Measurements from ENCODE around the gene LRRC45. TPM values are rescaled to one million over a fixed set of nuclear protein-coding genes. Genes with fewer than 3 reads are reported as not detected.
A peak's percentile ranks its signal among the peaks of the same experiment; 100 is the strongest.

The LRRC45 gene
- total RNA-seq, 1 experiment from 2014 or later: 35.2 TPM

DNA sequence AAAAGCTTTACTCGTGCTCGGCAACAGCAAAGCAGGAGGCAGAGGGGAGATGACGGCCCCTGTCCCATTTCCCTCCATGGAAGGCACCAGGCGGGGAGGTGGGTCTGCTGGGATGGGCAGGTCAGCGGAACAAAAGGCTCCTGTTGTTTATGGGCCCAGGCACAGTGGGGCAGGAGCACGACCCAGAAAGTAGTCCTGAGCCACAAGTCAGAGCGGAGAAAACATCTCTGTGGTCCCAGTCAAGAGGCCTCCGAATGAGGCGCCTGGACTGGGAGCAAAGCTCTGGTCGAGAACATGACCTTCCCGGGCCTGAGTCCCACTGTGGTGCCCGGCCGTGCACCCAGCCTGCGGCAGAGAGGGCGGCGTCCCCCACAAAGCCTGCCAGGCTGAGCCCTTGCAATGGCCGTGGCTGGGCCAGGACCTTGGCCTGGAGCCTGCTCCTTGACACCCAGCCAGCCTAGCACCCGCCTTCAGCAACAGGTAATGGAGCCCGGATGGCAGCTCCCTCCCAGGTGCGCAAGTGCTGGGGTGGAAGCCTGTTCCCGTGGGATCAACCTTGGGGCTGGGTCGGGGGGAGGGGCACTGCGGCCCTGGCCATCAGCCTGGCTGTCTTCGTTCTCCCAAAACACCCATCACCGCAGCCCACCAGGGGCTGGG is 24.9 kb downstream of the LRRC45 start:
- Histone ChIP-seq H3K27me3 (replicated peaks) (no peaks in the 10 kb centered on the region), H3K4me3 (no peak overlapping the region), H3K27ac (no peak overlapping the region), H3K9me3 (replicated peaks) (no peaks in the 10 kb centered on the region), H3K36me3 (peaks cover 49% of the 10 kb centered on the region), H3K4me1 (replicated peaks) (peaks cover 20% of the 10 kb centered on the region)
- no peak for DNase-seq (ENCODE audit: low read depth in 1 of 2, low spot score in 2 of 2)

DNA sequence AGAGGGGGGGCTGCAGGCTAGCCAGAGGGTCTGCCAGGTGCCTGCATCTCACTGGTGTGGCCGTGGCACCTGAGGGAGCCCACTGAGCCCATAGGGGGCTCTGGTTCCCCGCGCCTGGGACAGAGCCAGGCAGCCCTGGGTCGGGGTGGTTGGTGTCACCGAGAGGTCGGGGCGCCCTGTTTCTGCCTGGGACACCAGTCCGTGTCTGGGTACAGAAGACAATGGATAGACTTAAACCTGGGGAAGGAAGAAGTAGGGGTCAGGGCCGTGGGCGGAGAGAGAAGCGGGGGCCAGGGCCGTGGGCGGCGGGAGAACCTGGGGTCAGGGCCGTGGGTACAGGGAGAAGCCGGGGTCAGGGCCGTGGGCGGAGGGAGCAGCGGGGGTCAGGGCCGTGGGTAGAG is 25.5 kb downstream of the LRRC45 start:
- no peak for DNase-seq (ENCODE audit: low read depth in 1 of 2, low spot score in 2 of 2)
- H3K27ac ChIP-seq: no peak overlapping the region
- H3K9me3 ChIP-seq (replicated peaks): no peaks in the 10 kb centered on the region
- H3K4me3 ChIP-seq: no peak overlapping the region
- peaks cover 54% of the 10 kb centered on the region for H3K36me3 ChIP-seq
- H3K4me1 ChIP-seq (replicated peaks): peaks cover 25% of the 10 kb centered on the region
- no peaks in the 10 kb centered on the region for H3K27me3 ChIP-seq (replicated peaks)

DNA sequence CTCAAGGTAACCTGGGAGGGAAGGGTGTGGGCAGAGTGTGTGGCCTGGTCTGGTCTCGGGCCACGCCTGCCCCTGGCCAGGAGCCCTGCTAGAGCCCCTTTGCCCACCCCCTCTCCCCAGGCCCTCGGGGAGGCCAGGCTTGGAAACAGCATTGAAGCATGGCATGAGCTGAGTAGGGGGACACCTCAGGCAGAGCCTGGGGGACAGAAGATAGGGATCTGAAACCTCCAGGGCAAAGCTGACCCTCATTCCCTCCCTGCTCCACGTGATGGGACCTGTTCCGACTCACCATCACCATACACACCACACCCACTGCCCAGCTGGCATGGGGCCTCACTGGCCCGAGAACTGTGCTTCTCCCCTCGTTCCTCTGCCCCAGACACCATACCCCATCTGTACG is 26.0 kb downstream of the LRRC45 start:
- DNase-seq (ENCODE audit: low read depth in 1 of 2, low spot score in 2 of 2): no peak
- Histone ChIP-seq H3K27me3 (replicated peaks) (no peaks in the 10 kb centered on the region), H3K9me3 (replicated peaks) (no peaks in the 10 kb centered on the region), H3K4me3 (no peak overlapping the region), H3K4me1 (replicated peaks) (peaks cover 28% of the 10 kb centered on the region), H3K27ac (no peak overlapping the region), H3K36me3 (peaks cover 60% of the 10 kb centered on the region)

DNA sequence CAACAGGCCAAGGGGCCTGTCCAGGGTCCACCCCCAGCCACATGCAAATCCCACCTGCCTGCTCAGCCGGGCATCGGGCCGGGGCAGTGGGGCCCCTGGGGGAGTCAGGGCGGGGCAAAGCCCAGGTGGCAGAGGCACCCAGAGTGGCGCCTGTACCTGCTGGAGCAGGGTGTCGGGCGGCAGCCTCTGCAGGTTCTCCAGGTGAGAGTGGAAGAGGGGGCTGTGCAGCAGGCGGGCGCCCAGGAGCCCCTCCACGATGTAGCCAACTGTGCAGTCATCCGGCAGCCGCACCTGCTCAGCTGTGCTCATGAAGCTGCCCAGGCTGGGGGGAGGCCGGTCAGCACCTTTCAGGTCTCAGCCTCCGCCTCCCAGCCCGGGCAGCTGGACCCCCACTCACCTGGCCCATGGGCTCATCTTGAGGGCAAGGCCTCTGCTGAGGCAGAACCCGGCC is 26.4 kb downstream of the LRRC45 start:
- peaks cover 64% of the 10 kb centered on the region for H3K36me3 ChIP-seq
- H3K4me1 ChIP-seq (replicated peaks): peaks cover 28% of the 10 kb centered on the region
- DNase-seq (ENCODE audit: low read depth in 1 of 2, low spot score in 2 of 2): no peak
- H3K4me3 ChIP-seq: no peak overlapping the region; the same call in 1 of the 2 replicates
- H3K27me3 ChIP-seq (replicated peaks): no peaks in the 10 kb centered on the region
- H3K9me3 ChIP-seq (replicated peaks): no peaks in the 10 kb centered on the region
- no peak overlapping the region for H3K27ac ChIP-seq

DNA sequence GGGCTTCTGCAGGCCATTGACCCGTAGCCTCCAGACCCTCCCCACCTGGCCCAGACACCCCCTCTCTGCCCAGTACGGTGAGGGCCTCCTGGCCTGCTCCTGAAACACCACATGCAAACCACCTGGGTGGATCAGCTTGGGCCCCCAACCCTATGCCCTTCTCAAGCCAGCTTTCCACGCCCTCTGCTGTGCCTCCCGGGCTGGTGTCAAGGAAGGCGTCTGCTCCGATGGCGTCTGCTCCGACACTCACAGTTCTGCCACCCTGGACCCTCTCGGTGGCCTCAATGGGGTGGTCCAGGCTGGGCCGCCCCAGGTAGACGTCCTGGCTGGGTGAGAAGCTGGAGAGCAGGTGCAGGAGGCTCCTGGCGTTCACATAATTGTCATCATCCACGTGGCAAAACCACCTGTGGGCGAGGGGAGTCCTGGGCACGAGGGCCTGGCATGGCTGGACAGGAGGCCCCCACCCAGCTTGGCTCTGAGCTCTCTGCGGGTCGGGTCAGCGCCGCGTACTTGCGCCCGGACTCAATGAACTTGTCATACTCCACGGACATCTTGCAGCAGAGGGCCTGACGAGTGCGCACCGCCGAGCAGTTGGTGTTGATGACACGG is 27.2 kb downstream of the LRRC45 start:
- Histone ChIP-seq H3K4me1 (replicated peaks) (peaks cover 28% of the 10 kb centered on the region), H3K27ac (no peak overlapping the region), H3K4me3 (peak overlapping the region; percentile 100), H3K27me3 (replicated peaks) (no peaks in the 10 kb centered on the region), H3K9me3 (replicated peaks) (no peaks in the 10 kb centered on the region), H3K36me3 (peaks cover 71% of the 10 kb centered on the region)
- DNase-seq (ENCODE audit: low read depth in 1 of 2, low spot score in 2 of 2): no peak

DNA sequence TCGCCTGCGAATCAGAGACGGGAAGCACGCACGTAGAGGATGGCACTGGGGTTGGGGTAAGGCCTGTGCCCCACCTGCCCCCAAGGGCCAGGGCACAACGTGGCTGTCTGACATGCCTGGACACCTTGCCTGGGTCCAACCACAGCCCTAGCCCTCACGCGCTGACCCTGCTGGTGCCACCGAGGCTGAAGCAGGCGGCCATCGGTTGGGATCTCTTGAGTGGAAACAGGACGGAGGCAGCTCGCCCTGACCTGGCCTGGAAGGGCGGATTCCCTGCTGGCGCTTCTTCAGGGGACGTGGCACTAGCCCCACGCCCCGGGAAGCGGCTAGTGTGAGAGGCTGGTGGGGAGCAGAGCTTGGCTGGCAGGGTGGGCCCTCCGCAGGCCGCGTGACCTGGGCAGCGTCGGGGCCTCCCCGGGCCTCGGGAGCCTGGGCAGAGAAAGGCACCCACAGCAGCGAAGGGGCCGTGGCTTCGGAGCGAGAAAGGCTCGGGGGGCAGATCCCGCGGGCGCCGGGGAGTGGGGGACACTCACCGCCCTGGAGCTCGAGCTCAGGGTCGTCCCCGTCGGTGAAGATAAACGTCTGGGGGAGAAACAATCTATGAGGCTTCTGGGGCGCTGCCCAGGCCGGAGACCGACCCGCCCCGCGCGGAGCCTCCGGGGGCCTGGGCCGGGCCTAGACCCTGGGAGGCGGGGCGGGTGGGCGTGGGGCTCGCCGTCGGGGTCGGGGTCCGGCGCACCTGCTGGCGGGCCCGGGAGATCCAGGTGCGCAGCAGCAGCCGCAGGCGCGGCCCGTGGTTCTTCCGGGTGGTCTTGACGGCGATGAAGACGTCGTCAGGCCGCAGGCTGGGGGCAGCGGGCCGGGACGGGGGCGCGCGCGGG is 27.9 kb downstream of the LRRC45 start:
- Histone ChIP-seq H3K4me1 (replicated peaks) (peaks cover 28% of the 10 kb centered on the region), H3K36me3 (peaks cover 77% of the 10 kb centered on the region), H3K27me3 (replicated peaks) (no peaks in the 10 kb centered on the region), H3K4me3 (peak overlapping the region; percentile 100), H3K9me3 (replicated peaks) (no peaks in the 10 kb centered on the region), H3K27ac (no peak overlapping the region)
- DNase-seq (ENCODE audit: low read depth in 1 of 2, low spot score in 2 of 2): no peak

DNA sequence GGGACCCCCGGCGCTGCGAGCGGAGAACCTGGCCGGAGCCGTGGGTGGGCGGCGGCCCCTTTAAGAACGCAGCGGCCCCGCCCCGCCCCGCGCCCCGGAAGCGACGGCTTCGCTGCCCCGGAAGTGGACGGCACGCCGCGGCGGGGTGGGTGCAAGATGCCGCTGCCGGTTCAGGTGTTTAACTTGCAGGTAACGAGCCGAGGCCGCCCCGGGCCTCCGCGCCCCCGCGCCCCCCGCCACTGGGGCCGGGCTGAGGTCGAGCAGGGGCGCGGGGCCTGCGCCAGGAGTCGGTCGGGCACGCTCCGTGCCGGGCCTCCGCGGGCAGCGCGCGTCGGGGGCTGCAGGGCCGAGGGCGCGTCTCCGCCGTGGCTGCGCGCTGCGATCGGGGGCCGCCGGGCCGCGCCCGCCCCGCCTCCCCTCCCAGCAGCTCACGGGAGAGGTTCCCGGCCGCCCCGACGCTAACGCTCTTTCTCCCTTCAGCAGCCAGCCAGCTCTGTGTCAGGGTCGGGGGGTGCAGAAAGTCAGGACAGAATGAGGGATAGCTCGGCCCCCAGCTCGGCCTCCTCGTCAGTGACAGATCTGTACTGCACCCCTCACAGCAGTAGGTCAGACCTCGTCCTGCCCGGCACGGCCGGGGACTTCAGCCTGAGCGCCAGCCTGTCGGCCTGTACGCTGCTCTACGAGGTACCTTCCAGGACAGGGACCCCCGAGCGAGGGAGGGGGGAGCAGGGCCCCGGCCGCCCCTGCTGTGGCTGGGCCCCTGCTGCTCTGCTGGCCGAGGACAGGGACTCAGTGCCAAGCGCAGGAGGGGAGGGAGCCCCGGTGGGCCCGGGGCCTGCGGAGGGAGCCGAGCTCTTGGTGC is 28.9 kb downstream of the LRRC45 start, which contains the start of the genes GPS1 and RFNG:
Gene GPS1, plus strand, starts transcription at position 123 of the 862 bp plus-strand sequence. Its CDS starts 34 bp downstream, at position 157.
Gene RFNG, minus strand, starts transcription at position 36 of the 862 bp plus-strand sequence. CDS start 45 bp downstream, outside the sequence.
- H3K9me3 ChIP-seq (replicated peaks): no peaks in the 10 kb centered on the region
- H3K36me3 ChIP-seq: peaks cover 87% of the 10 kb centered on the region
- H3K27me3 ChIP-seq (replicated peaks): no peaks in the 10 kb centered on the region
- peak within 1 kb of the TSS; percentile 100 for H3K4me3 ChIP-seq
- no peak for DNase-seq (ENCODE audit: low read depth in 1 of 2, low spot score in 2 of 2)
- peaks cover 28% of the 10 kb centered on the region for H3K4me1 ChIP-seq (replicated peaks)
- no peak within 1 kb of the TSS for H3K27ac ChIP-seq

DNA sequence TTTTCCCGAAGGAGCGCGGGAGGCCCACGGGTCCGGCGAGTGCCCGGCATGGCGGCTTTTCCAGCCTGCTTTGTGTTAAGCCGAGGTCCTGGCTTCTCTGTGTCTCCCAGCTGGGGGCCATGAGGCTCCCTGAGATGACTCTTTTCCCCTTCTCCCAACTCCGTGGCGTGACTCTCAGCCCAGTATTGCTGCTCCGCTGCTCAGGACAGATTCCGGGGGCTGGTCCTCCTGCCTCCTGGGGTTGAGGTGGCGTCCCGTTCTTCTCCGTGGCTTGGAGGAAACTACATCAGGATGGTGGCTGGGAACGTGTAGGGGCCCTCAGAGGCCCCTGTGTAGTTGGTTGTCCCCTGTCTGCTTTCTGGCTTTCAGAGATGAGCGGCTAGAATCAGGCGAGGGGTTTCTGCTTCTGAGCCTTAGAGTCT is 29.5 kb downstream of the LRRC45 start:
- Histone ChIP-seq H3K27me3 (replicated peaks) (no peaks in the 10 kb centered on the region), H3K4me1 (replicated peaks) (peaks cover 28% of the 10 kb centered on the region), H3K9me3 (replicated peaks) (no peaks in the 10 kb centered on the region), H3K27ac (no peak overlapping the region), H3K36me3 (peaks cover 87% of the 10 kb centered on the region), H3K4me3 (peak overlapping the region; percentile 100)
- no peak for DNase-seq (ENCODE audit: low read depth in 1 of 2, low spot score in 2 of 2)

DNA sequence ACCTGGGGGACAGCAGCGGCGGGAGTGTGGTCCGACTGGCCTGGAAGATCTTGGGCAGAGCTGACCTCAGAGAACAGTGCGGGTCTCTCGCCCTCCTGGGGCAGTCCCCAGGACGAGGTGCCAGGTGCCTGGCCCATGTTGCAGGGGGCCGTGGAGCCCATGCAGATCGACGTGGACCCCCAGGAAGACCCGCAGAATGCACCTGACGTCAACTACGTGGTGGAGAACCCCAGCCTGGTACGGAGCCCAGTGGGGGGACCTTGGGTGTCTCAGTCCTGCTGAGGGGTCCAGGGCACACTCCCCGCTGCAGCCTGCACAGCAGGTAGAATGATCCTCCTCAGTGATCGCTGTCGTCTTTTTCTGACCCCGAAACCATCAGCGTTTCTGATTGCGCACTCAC is 30.0 kb downstream of the LRRC45 start:
- Histone ChIP-seq H3K27me3 (replicated peaks) (no peaks in the 10 kb centered on the region), H3K9me3 (replicated peaks) (no peaks in the 10 kb centered on the region), H3K4me1 (replicated peaks) (peaks cover 28% of the 10 kb centered on the region), H3K27ac (no peak overlapping the region), H3K4me3 (peak overlapping the region; percentile 100), H3K36me3 (peaks cover 87% of the 10 kb centered on the region)
- no peak for DNase-seq (ENCODE audit: low read depth in 1 of 2, low spot score in 2 of 2)

DNA sequence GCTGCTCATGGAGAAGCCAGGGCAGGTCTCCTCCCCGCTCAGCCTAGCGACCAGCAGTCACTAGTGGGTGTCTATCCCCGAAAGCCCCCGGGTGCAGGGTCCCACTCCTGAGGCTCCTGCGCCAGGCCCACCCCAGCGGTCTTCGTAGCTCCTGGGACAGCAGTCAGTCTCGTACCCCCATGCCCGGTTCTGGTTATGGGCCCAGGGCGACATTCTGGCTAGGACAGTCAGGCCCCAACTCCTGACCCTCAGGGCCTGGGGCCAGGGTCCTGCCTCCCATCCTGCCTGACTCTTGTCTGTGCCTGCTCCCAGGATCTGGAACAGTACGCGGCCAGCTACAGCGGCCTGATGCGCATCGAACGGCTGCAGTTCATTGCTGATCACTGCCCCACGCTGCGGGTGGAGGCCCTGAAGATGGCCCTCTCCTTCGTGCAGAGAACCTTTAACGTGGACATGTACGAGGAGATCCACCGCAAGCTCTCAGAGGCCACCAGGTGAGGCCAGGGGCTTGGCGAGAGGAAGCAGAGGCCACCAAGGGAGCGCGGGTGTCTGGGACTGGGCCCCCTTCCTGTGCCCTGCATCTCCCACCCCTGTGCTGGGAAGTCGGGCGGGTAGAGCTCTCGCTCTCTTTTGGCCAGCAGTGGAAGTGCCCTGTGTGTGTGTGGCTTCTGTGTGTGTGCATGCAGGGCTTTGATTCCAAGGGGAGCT is 30.6 kb downstream of the LRRC45 start:
- H3K4me1 ChIP-seq (replicated peaks): peaks cover 28% of the 10 kb centered on the region
- H3K36me3 ChIP-seq: peaks cover 87% of the 10 kb centered on the region
- peak overlapping the region; percentile 100 for H3K4me3 ChIP-seq
- DNase-seq (ENCODE audit: low read depth in 1 of 2, low spot score in 2 of 2): no peak
- H3K27me3 ChIP-seq (replicated peaks): no peaks in the 10 kb centered on the region
- no peaks in the 10 kb centered on the region for H3K9me3 ChIP-seq (replicated peaks)
- H3K27ac ChIP-seq: no peak overlapping the region

DNA sequence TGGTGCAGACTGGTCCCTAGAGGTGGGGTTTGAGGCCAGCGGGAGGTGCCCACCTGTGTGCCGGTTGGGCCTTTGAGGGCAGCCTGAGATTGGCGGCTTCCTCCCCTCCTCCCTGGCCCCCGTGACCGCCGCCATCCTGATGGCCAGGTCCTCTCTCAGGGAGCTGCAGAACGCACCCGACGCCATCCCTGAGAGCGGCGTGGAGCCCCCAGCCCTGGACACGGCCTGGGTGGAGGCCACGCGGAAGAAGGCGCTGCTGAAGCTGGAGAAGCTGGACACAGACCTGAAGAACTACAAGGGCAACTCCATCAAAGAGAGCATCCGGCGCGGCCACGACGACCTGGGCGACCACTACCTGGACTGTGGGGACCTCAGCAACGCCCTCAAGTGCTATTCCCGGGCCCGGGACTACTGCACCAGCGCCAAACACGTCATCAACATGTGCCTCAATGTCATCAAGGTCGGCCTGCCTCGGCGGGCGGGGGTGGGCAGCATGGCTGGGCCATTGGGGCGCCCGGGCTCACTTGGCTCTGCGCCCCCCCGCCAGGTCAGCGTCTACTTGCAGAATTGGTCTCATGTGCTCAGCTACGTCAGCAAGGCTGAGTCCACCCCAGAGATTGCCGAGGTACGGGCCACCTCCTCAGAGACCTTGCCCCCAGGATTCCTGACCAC is 31.4 kb downstream of the LRRC45 start:
- H3K27me3 ChIP-seq (replicated peaks): no peaks in the 10 kb centered on the region
- peaks cover 87% of the 10 kb centered on the region for H3K36me3 ChIP-seq
- no peak overlapping the region for H3K27ac ChIP-seq
- no peak for DNase-seq (ENCODE audit: low read depth in 1 of 2, low spot score in 2 of 2)
- peaks cover 28% of the 10 kb centered on the region for H3K4me1 ChIP-seq (replicated peaks)
- no peaks in the 10 kb centered on the region for H3K9me3 ChIP-seq (replicated peaks)
- no peak overlapping the region for H3K4me3 ChIP-seq

Measured in SJSA1 (cell line).